Measurements from ENCODE around the gene ZNF407.

ZNF407 gene

DNA sequence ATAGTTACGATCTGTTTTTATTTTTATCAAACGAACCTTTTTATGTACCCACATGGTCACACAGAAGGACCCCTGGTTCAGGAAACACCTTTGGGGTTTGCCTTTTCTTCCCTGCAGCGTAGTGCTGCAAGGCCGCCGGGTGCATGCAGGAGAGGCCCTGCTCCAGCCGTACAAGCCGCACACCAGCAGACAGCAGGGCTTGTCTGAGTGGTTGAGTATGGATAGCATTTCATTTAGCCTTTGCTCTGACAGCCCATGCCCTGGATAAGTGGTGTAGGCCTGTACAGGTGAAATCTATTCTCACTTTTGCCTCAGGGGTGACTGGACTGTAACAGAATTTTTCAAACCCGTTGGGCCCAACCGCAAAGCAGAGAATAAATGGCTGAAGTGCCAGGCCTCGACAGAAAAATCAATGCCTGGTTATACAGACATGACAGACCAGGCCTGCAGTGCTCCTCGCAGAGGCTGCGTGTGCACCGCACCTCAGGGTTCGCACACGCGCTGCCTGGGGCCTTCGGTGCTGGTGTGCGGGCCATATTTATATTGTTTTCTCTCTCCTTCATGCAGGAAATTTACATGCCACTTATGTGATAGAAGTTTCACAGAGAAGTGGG lies 279.1 kb downstream of the ZNF407 start:
- DNase-seq (ENCODE audit: low spot score): no peak

GRCh38 chr18:74878267-74878666 lies 280.6 kb downstream of the ZNF407 start:
- no peak for DNase-seq (ENCODE audit: low spot score)

DNA sequence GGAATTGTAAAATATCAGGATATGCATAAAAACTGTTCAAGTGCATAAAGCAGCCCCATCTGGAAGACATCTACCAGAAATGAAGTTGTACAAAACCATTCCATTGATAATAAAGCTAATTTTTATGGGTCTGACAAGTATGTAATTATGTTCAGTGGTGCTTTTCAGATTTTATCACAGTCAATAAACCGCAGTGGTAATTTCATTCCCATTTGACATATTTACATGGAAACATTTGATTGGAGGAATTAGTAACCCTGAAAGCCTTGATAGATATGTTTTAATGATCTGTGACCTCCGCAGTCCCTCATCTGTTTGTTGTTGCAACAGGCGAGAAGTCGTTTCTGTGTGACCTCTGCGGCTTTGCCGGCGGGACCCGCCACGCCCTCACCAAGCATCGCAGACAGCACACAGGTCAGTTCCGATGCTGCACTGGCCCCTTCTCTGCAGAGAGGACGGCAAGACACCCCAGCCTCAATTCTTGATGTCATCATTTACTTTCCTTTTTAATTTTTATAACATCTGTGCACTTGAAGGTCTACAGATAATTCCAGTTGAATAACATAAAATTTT lies 283.1 kb downstream of the ZNF407 start:
- DNase-seq (ENCODE audit: low spot score): no peak

DNA sequence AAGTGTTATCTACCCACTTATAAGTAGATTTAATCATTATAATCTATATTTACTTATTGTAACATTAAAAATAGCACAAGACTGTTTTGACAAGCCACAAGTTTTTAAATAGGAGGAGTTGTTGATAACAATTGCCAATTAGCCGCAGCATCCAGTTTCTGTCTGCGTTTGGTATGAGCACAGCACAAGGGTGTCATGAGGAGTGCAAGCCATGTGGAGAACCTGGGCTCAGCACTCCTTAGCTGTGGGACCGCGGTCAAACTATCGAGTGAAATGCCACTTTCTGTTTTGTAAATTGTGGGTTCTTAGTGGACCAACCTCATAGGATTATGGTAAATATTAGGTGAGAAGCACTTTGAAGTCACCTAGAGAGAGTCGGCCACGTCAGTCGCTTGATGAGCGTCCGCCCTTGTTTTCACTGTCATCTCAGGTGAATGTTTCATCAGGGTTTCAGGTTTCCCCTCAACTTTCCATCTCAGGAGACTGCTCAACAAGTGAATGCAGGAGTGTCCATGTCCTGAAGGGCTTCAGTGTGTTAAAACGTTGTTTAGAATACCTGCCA lies 294.5 kb downstream of the ZNF407 start:
- no peak for DNase-seq (ENCODE audit: low spot score)

DNA sequence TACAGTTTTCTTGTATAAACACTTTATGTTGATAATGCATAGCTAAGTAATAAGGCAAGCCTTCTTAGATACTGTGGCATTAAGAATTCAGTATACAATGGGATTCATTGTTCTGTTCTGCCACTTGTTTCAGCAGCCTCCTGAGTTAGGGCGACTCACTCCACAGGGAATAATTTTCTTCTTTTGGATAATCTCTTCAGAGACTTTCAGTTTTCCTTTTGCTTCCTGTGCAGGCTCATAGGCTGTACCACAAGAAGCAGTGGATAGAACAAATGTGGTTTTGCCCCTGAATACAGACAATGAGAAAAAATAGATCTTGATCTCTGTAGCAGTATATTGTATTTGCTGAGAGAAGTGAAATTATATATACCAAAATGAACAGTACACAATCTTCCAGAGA lies 298.0 kb downstream of the ZNF407 start:
- DNase-seq (ENCODE audit: low spot score): no peak

DNA sequence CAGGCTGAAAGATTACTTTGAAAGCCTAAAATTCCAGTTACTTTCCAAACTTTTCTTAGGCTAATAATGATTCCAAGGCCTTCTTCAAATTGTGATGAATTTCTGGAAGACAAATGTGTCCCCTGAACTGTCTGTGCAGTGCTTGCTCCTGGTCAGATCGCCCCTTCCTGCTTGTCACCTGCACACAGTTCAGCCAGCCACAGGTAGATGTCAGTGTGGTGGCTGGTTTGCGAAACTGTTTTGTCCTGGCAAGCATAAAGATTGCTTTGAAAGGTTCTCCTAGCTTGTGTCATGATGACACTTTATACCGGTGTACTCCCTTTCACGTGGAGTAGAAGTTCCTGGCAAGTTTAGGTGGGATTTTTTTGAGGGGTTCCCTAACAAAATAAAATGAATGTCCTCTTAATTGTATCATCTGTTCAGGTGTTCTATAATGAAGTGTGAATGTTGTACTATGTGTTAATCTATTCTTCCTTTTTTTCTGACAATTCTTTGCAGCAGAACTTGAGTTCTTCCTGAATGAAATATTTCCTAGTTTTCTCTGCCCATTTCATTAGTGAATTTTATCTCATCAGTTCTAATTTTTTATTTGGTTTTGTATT lies 298.8 kb downstream of the ZNF407 start:
- DNase-seq (ENCODE audit: low spot score): peak; percentile 57

DNA sequence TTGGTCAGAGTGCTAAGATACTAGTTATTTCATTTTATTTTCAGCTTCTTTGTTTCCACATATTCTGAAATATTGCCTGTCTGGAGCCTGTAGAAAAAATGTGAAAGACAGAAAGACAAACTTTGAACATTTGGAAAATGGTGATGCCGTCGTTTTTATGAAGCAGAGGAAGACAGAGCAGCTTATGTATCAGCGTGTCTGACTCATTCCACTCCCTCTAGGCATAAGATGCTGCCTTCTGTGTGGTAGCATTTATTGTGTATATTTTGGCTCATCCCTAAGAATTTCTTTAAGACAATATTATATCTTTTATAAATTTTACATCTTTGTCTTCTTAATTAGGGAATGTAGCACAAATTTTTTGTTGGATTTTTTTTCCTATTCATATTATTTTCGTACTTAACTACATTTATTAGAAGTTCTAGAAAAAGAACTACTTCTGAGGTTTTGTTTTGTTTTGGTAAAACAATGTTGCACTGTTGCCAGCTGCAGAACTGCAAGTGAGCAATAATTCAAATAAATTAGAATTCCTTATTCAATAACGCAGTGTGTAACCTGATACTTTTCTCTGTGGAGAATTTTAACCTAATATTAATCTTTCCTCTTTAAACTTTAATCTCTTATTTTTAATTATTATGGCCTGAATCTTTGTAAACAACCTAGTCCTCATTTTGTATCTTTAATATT lies 300.4 kb downstream of the ZNF407 start:
- DNase-seq (ENCODE audit: low spot score): no peak

GRCh38 chr18:74898965-74899364 lies 301.3 kb downstream of the ZNF407 start:
- no peak for DNase-seq (ENCODE audit: low spot score)

DNA sequence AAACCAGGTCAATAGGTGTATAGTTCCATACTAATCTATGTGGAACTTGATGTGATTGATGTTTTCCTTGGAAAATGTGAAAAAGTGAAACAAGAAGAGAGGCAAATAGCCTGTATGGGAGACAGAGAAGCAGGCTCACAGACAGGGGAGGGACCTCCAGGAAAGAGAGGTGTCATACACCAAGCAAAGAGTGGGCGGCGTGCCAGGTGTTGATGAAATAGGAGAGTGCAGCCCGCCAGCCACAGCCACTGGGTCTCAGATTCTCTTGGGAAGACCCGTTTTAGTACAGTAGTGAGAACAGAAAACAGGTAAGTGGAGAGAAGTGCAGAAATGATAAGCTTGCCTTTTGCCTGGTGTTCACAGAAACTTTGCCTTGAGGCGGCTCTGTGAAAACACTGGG lies 301.9 kb downstream of the ZNF407 start:
- no peak for DNase-seq (ENCODE audit: low spot score)

DNA sequence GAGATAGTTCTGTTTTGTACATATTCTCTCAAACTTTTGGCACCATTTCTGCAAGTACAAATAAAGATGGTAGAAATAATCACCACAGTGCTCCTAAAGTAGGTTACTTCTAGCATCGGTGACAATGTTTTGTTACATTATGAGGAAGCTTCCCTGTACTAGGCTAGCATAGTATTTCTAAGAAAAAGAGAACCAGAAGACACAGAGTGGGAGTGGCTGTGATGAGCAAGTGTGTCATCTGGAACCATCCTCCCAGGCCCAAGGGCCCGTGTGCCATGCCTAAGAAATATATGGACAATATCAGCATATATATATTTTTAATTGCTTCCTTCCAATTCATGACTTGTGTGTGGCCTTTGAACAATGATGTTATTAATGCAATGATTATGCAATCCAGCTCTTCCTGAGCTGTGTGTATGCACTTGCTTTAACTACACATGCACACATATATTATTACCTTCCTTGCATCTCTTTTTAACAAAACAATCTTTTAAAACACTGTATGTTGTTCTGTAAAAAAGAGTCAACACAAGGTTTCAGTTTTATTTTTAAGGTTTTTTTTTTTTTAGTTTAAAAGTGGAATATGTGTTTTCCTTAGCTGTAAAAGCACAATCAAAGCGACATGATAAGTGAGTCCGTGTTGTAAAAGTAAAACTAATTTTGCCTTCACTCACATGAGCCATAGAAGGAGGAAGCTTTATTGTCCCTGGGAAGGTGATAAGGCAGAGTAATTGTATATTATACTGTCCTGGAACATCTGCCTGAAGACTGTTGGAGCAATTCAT lies 303.9 kb downstream of the ZNF407 start:
- DNase-seq (ENCODE audit: low spot score): no peak

DNA sequence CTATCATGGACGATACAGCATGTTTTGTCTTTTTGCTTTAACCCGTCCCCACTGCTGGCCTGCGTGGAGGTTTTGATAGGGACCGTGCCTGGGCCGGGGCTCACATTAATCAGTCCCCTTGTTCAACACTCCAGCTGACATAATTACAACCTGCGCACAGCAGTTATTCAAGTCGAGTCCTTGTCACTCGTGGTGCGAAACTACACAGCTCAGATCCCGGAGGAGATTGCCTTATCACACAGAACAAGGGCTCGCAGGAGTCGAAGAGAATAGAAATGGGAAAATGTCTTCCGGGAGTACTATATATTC lies 304.4 kb downstream of the ZNF407 start:
- no peak for DNase-seq (ENCODE audit: low spot score)

DNA sequence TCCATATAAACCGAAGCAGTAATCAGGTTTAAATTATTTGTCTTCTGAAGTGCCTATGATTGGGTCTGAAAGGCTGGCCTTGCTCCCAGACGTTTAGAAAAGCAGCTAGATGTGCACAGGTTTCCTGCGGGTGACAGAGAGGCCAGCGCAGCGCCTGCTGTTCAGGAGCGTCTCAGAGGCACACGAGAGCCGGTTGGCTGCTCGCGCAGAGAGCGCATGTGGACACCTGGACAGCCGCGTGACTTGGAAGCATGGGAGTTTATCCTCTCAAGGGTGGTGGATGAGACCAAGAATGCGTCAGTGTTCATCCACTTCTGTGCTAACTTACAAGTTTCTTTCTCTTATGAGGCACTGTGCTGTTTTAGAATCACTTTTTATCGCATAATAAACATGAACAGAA lies 307.6 kb downstream of the ZNF407 start:
- DNase-seq (ENCODE audit: low spot score): no peak

DNA sequence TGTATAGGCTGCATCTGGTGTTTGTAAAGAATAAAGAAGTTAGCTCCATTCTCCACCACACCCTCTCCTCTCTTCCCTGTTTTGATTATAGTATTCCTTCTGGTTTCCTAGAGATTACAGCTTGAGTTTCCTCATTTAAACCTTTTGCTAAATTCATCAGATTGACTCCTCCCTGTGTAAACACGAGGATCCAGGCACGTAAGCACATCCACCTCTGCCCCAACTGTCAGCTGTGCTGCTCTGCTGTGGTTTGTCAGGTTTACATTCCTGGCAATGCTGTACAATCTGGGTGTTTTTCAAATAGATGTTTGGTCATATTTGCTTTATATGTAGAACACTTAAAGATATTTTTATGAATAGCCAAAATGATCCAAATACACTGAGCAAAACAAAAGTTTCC lies 308.5 kb downstream of the ZNF407 start:
- DNase-seq (ENCODE audit: low spot score): no peak

- DNase-seq (ENCODE audit: low spot score): no peak
Observed at GRCh38 chr18:74914052-74914591, 316.5 kb downstream of the ZNF407 start.

- DNase-seq (ENCODE audit: low spot score): no peak
Observed at GRCh38 chr18:74914648-74915047, 317.0 kb downstream of the ZNF407 start.

DNA sequence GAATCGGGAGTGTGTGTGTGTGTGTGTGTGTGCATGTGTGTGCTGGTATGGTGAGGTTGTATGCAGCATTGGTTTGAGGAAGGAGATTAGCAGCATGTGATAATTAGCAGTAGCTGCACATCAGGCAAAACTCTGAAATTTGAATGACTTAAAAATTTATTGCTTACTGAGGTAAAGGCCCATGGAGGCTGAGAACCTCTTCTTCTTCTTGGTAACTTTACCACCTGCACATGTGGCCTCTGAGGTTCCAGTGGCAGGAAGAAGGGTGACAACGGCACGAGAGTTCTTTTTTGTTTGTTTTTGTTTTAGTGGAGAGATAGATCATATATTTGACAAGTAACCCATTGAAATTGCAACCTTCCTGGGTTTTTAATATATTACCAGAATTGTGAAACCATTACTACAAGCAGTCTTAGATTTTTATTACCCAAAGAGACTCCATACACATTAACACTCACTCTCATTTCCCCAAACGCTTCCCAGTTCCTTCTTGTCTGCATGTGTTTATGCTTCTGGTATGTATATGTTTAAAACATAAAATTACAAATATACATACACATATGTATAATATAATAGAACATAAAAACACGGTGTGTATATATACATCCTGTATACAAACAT lies 319.2 kb downstream of the ZNF407 start:
- no peak for DNase-seq (ENCODE audit: low spot score)

- no peak for DNase-seq (ENCODE audit: low spot score)
Observed at GRCh38 chr18:74918276-74918790, 320.7 kb downstream of the ZNF407 start.

GRCh38 chr18:74921057-74921820 lies 323.6 kb downstream of the ZNF407 start:
- DNase-seq (ENCODE audit: low spot score): no peak

DNA sequence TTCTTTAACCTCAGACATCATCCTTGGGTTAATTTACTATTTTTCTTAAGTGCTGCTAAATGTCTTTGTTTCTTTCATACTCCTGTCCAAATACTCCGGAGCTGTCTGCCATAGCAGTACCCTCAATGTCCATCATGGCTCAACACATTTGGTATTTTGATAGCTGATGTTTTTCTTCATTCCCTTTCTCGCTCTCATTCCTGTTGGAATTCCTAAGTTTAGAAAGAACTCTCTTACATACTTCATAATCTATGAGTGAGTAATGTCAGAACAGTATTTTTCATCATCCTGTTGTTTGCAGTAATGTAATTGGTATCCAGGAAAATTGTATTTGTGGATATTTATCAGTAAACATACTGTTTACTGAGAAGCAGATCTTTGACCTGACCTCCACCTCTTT lies 328.4 kb downstream of the ZNF407 start:
- DNase-seq (ENCODE audit: low spot score): no peak

- no peak for DNase-seq (ENCODE audit: low spot score)
Observed at GRCh38 chr18:74928194-74928968, 330.7 kb downstream of the ZNF407 start.
